GM12891 (cell line): ENCODE results near the gene OR10AD1. TPM values are rescaled to one million over a fixed set of nuclear protein-coding genes. Genes with fewer than 3 reads are reported as not detected.
"Not testable (repeated sequence)": the region's sequence is repeated elsewhere in the genome, so short reads cannot be mapped to it uniquely, and the experiment has no call there.

ENCODE experiments used
- DNase-seq: peaks from one replicate; pipeline ENCODE4 v3.0.0; 2011; ENCODE audit warnings: low spot score; ENCODE audit not compliant: insufficient read length
- FAIRE-seq: peaks from 2 replicates; lab custom pipeline; 2011; peaks lifted over from hg19 to GRCh38; lab: Jason Lieb, UNC
- PAX5 ChIP-seq: IDR thresholded peaks from 2 replicates; pipeline ENCODE4 v1.6.1; 2011; ENCODE audit warnings: low read length, moderate library complexity, mild to moderate bottlenecking; ENCODE audit not compliant: insufficient read depth, severe bottlenecking
- POLR2A ChIP-seq: IDR thresholded peaks from 2 replicates; pipeline ENCODE4 v1.6.1; 2011; ENCODE audit warnings: low read depth, low read length, control low read depth
- POLR2AphosphoS5 ChIP-seq: IDR thresholded peaks from 2 replicates; pipeline ENCODE4 v1.6.1; 2011; ENCODE audit warnings: low read depth, low read length, control low read depth
- POU2F2 ChIP-seq: IDR thresholded peaks from 2 replicates; pipeline ENCODE4 v1.6.1; 2011; ENCODE audit warnings: low read depth, mild to moderate bottlenecking, control low read depth, low read length, moderate library complexity
- SPI1 ChIP-seq: IDR thresholded peaks from 2 replicates; pipeline ENCODE4 v1.6.1; 2011; ENCODE audit warnings: low read depth, low read length, control low read depth
- TAF1 ChIP-seq: IDR thresholded peaks from 2 replicates; pipeline ENCODE4 v1.6.1; 2011; ENCODE audit warnings: low read depth, low read length, control low read depth
- polyA plus RNA-seq: library from polyadenylated mRNA; unstranded; fragments of >200 nt; gene quantifications from one replicate; pipeline ENCODE4 v1.2.1, GENCODE V29; 2012; ENCODE audit warnings: low read depth, missing spikeins, inconsistent platforms; ENCODE audit not compliant: missing spikeins

The OR10AD1 gene
- polyA plus RNA-seq, result not detected

GRCh38 chr12:48203192-48203591, at the start of gene OR10AD1:
Gene OR10AD1 (minus strand): TSS chr12:48203292. CDS start chr12:48203292, 0 bp downstream.
- FAIRE-seq (no peak), DNase-seq (no peak)
- TF ChIP-seq PAX5 (no peak), POU2F2 (no peak)

GRCh38 chr12:48247181-48247966, 44.3 kb upstream of the OR10AD1 start:
- DNase-seq, result no peak
- no peak for FAIRE-seq
- TF ChIP-seq SPI1 (no peak), POLR2AphosphoS5 (no peak), PAX5 (no peak), POU2F2 (no peak), TAF1 (no peak), POLR2A (no peak)

GRCh38 chr12:48237162-48237561, 34.1 kb upstream of the OR10AD1 start:
- TF ChIP-seq POLR2A (no peak), SPI1 (no peak), TAF1 (no peak), POLR2AphosphoS5 (no peak), POU2F2 (no peak), PAX5 (no peak)
- FAIRE-seq (no peak), DNase-seq (no peak)

- no peak for FAIRE-seq
- TF ChIP-seq POLR2AphosphoS5, result no peak
- TF ChIP-seq SPI1, result no peak
- TF ChIP-seq PAX5, result no peak
- no peak for TF ChIP-seq POLR2A
- TF ChIP-seq TAF1, result no peak
- no peak for TF ChIP-seq POU2F2
- no peak for DNase-seq
These were observed 32.8 kb upstream of the OR10AD1 start for GRCh38 chr12:48235796-48236333.

- DNase-seq, FAIRE-seq: not testable (repeated sequence)
These were observed 28.3 kb upstream of the OR10AD1 start for GRCh38 chr12:48231169-48231958.

GRCh38 chr12:48224533-48224932, 21.4 kb upstream of the OR10AD1 start:
- FAIRE-seq, DNase-seq: not testable (repeated sequence)

- TF ChIP-seq TAF1 (no peak), POU2F2 (no peak), POLR2A (no peak), POLR2AphosphoS5 (no peak), SPI1 (no peak), PAX5 (no peak)
- no peak for DNase-seq
- no peak for FAIRE-seq
These were observed 18.6 kb upstream of the OR10AD1 start for GRCh38 chr12:48221645-48222044.

- no peak for DNase-seq
- TF ChIP-seq TAF1 (no peak), SPI1 (no peak), POLR2A (no peak), PAX5 (no peak), POU2F2 (no peak), POLR2AphosphoS5 (no peak)
- no peak for FAIRE-seq
These were observed 17.6 kb upstream of the OR10AD1 start for GRCh38 chr12:48220701-48221100.

GRCh38 chr12:48219631-48220030, 16.5 kb upstream of the OR10AD1 start:
- TF ChIP-seq POU2F2 (no peak), SPI1 (no peak), PAX5 (no peak), POLR2AphosphoS5 (no peak), TAF1 (no peak), POLR2A (no peak)
- DNase-seq (no peak), FAIRE-seq (no peak)

- FAIRE-seq (no peak), DNase-seq (no peak)
- no peak for TF ChIP-seq POU2F2
- no peak for TF ChIP-seq TAF1
- TF ChIP-seq SPI1, result no peak
- TF ChIP-seq POLR2AphosphoS5, result no peak
- no peak for TF ChIP-seq PAX5
- no peak for TF ChIP-seq POLR2A
These were observed 13.7 kb upstream of the OR10AD1 start for GRCh38 chr12:48216785-48217184.

GRCh38 chr12:48209495-48209894, 6.4 kb upstream of the OR10AD1 start:
- not testable (repeated sequence) for FAIRE-seq, DNase-seq
